Mucosa of descending colon (tissue), 3 donors: ENCODE results near the gene NRG3. TPM values are rescaled to one million over a fixed set of nuclear protein-coding genes. Genes with fewer than 3 reads are reported as not detected.
A peak's percentile ranks its signal among the peaks of the same experiment; 100 is the strongest.
"Not testable (repeated sequence)": the region's sequence is repeated elsewhere in the genome, so short reads cannot be mapped to it uniquely, and the experiment has no call there.

Experiments used
- ATAC-seq: fragments of 200-7000 bp; cut with Tn5 transposase; one replicate; pipeline ENCODE4 v1.9.1; 2020; ENCODE audit warnings: mild to moderate bottlenecking, moderate library complexity
- DNase-seq, 3 donors: peaks; one replicate each; pipeline ENCODE4 v3.0.0-alpha.2; 2020
- H3K36me3 ChIP-seq: fragments of 200-600 bp; one replicate; pipeline ENCODE4 v1.8.0; 2021; ENCODE audit warnings: low read depth, mild to moderate bottlenecking
- H3K4me1 ChIP-seq: fragments of 200-600 bp; one replicate; pipeline ENCODE4 v1.8.0; 2021; ENCODE audit warnings: low read depth, mild to moderate bottlenecking
- H3K4me3 ChIP-seq: fragments of 200-600 bp; one replicate; pipeline ENCODE4 v1.8.0; 2021; ENCODE audit warnings: mild to moderate bottlenecking
- H3K9me3 ChIP-seq: fragments of 200-600 bp; one replicate; pipeline ENCODE4 v1.8.0; 2021; ENCODE audit warnings: mild to moderate bottlenecking
- CTCF ChIP-seq: fragments of 200-600 bp; IDR thresholded peaks from one replicate; pipeline ENCODE4 v1.8.0; 2022; ENCODE audit warnings: antibody characterized with exemption, mild to moderate bottlenecking
- intact Hi-C, 2 donors: fragments of 100-400 bp; cut with DNase I in 1 of 2; cut with micrococcal nuclease in 1 of 2; formaldehyde crosslinking; loops; one replicate each; pipeline versions ENCODE4 v1.11.0 to v1.11.1; 2022; cut with DNase I, micrococcal nuclease
- total RNA-seq, 3 donors: library from RNA; stranded (reverse); fragmentation: NEBNext Ultra II Directional in 2 of 3; extraction: Animal tissue kit (Norgen Biotek cat#: 25700) in 2 of 3; gene quantifications; one replicate each; pipeline versions ENCODE4 v1.2.1 to v1.2.4, GENCODE V29; 2021 to 2023
- donor health status: DM: no; HTN: no; CAD: no; lungs with moderate emphysema.
- donor health status: DM: no; HTN: no; CAD: no.
- donor health status: DM: no; HTN: yes; CAD: no.

NRG3 gene
- total RNA-seq, 3 donors from 2014 or later = 0.12 to 0.73 (median 0.23) TPM

- no peaks in the 10 kb centered on the region for H3K4me1 ChIP-seq
- DNase-seq = peak in 1 of 3 donors; percentile 11
- TF ChIP-seq CTCF = no peak
- H3K9me3 ChIP-seq = peaks cover 4% of the 10 kb centered on the region
- no peak overlapping the region for H3K4me3 ChIP-seq
- H3K36me3 ChIP-seq = no peaks in the 10 kb centered on the region
- no peak for ATAC-seq
- intact Hi-C loops = no loop called here
Observed at GRCh38 chr10:82037076-82037475, 162.1 kb downstream of the NRG3 start.

- H3K36me3 ChIP-seq = no peaks in the 10 kb centered on the region
- no peak overlapping the region for H3K4me3 ChIP-seq
- no peaks in the 10 kb centered on the region for H3K4me1 ChIP-seq
- ATAC-seq (no peak), DNase-seq (no peak)
- H3K9me3 ChIP-seq = peaks cover 4% of the 10 kb centered on the region
- intact Hi-C loops = no loop called here
- TF ChIP-seq CTCF = no peak
Observed at GRCh38 chr10:82038587-82038986, 163.6 kb downstream of the NRG3 start.

GRCh38 chr10:82040336-82040735, 165.3 kb downstream of the NRG3 start:
- Histone ChIP-seq H3K9me3 (peaks cover 4% of the 10 kb centered on the region), H3K4me1 (no peaks in the 10 kb centered on the region), H3K36me3 (no peaks in the 10 kb centered on the region), H3K4me3 (no peak overlapping the region)
- TF ChIP-seq CTCF = no peak
- no peak for DNase-seq
- intact Hi-C loops = no loop called here
- ATAC-seq = no peak

GRCh38 chr10:82041018-82041417, 166.0 kb downstream of the NRG3 start:
- intact Hi-C loops = no loop called here
- TF ChIP-seq CTCF = no peak
- H3K4me1 ChIP-seq = no peaks in the 10 kb centered on the region
- ATAC-seq (no peak), DNase-seq (no peak)
- no peak overlapping the region for H3K4me3 ChIP-seq
- H3K9me3 ChIP-seq = peaks cover 4% of the 10 kb centered on the region
- H3K36me3 ChIP-seq = no peaks in the 10 kb centered on the region

GRCh38 chr10:82056391-82056790, 181.4 kb downstream of the NRG3 start:
- Histone ChIP-seq H3K9me3 (peaks cover 9% of the 10 kb centered on the region), H3K4me1 (no peaks in the 10 kb centered on the region), H3K36me3 (no peaks in the 10 kb centered on the region), H3K4me3 (no peak overlapping the region)
- no peak for TF ChIP-seq CTCF
- no peak for ATAC-seq
- no peak for DNase-seq
- intact Hi-C loops = no loop called here

GRCh38 chr10:82067192-82067591, 192.2 kb downstream of the NRG3 start:
- H3K4me3 ChIP-seq, H3K9me3 ChIP-seq, H3K4me1 ChIP-seq, intact Hi-C loops, ATAC-seq, DNase-seq, H3K36me3 ChIP-seq: not testable (repeated sequence)
